HFFc6 (cell line): Measurements from ENCODE around the gene CRHR1. TPM values are rescaled to one million over a fixed set of nuclear protein-coding genes. Genes with fewer than 3 reads are reported as not detected.

ENCODE experiments used
- DNase-seq: peaks from one replicate; pipeline ENCODE4 v3.0.0-alpha.2; 2018
- H3K27ac Mint-ChIP-seq: 2 replicates; pipeline ENCODE4 v1.8.0; 2020; ENCODE audit warnings: mild to moderate bottlenecking, mixed read lengths
- H3K27me3 Mint-ChIP-seq: 2 replicates; pipeline ENCODE4 v1.8.0; 2021; ENCODE audit warnings: mild to moderate bottlenecking, moderate library complexity, mixed read lengths; ENCODE audit not compliant: insufficient read depth
- H3K36me3 Mint-ChIP-seq: 2 replicates; pipeline ENCODE4 v1.8.0; 2021; ENCODE audit warnings: low read depth, mixed read lengths
- H3K4me1 Mint-ChIP-seq: 2 replicates; pipeline ENCODE4 v1.8.0; 2020; ENCODE audit warnings: low read depth, mixed read lengths
- H3K4me3 Mint-ChIP-seq: 2 replicates; pipeline ENCODE4 v1.8.0; 2020; ENCODE audit warnings: mild to moderate bottlenecking, moderate library complexity, mixed read lengths
- H3K9me3 Mint-ChIP-seq: 2 replicates; pipeline ENCODE4 v1.8.0; 2020; ENCODE audit warnings: mild to moderate bottlenecking, mixed read lengths
- total RNA-seq, 6 experiments: library from RNA; stranded (reverse); fragmentation: NEBNext Ultra II Directional; extraction: Animal tissue kit (Norgen Biotek cat#: 25700); gene quantifications; 2 replicates in 1 of 6; 3 replicates in 5 of 6; pipeline ENCODE4 v1.2.3, GENCODE V29; 2021
- TF ChIP-seq, protein P1 (sequence below): fragments of 200-600 bp; sonication (generic); IDR thresholded peaks from 2 replicates; pipeline ENCODE4 v1.5.0; 2021; ENCODE audit warnings: antibody characterized with exemption, mild to moderate bottlenecking

CRHR1 gene
- total RNA-seq, 6 experiments from 2014 or later: not detected

DNA sequence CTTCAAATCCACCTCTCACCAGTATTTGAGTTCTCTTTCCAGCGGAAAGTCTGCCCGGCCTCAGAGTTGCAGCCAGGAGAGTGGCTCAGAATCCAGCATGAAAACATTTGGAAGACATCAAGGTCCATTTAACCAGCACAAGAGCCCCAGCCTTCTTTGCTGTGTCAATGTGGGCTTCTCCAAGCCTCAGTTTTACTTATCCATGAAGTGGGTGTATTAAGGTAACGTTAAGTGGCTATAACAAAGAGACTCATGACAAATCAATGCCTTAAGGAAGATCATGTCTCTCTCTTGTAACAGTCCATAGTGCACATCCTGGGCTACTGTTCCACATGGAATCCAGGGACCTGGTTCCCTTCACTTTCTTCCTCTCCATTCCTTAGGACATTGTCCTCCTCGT, 59.6 kb downstream of the CRHR1 start:
- no peaks in the 10 kb centered on the region for H3K4me1 Mint-ChIP-seq
- TF ChIP-seq, protein P1, sequence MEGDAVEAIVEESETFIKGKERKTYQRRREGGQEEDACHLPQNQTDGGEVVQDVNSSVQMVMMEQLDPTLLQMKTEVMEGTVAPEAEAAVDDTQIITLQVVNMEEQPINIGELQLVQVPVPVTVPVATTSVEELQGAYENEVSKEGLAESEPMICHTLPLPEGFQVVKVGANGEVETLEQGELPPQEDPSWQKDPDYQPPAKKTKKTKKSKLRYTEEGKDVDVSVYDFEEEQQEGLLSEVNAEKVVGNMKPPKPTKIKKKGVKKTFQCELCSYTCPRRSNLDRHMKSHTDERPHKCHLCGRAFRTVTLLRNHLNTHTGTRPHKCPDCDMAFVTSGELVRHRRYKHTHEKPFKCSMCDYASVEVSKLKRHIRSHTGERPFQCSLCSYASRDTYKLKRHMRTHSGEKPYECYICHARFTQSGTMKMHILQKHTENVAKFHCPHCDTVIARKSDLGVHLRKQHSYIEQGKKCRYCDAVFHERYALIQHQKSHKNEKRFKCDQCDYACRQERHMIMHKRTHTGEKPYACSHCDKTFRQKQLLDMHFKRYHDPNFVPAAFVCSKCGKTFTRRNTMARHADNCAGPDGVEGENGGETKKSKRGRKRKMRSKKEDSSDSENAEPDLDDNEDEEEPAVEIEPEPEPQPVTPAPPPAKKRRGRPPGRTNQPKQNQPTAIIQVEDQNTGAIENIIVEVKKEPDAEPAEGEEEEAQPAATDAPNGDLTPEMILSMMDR: no peak
- no peak for DNase-seq
- peaks cover 39% of the 10 kb centered on the region for H3K27me3 Mint-ChIP-seq
- H3K27ac Mint-ChIP-seq: no peak overlapping the region
- no peaks in the 10 kb centered on the region for H3K9me3 Mint-ChIP-seq
- no peaks in the 10 kb centered on the region for H3K36me3 Mint-ChIP-seq
- H3K4me3 Mint-ChIP-seq: no peak overlapping the region

DNA sequence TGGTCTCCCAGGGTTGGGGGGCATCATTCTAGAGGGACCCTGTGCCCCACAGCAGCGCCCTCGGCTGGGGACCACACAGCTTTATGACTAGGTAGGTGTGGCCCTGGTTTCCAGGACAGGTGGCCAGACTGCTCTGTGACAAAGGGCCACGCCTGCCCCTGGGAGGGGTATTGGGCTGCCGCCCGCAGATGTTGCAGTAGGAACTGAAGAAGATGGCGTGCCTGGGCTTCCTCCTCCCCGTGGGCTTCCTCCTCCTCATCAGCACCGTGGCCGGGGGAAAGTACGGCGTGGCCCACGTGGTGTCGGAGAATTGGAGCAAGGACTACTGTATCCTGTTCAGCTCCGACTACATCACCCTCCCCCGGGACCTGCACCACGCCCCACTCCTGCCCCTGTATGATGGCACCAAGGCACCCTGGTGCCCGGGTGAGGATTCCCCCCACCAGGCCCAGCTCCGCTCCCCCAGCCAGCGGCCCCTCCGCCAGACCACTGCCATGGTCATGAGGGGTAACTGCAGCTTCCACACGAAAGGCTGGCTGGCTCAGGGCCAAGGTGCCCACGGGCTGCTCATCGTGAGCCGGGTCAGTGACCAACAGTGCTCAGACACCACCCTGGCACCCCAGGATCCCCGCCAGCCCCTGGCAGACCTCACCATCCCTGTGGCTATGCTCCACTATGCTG, 60.7 kb downstream of the CRHR1 start, which contains the start of gene SPPL2C:
Gene SPPL2C (plus strand): TSS at position 187 of the 681 bp plus-strand sequence. CDS start 26 bp downstream, at position 213.
- DNase-seq: no peak
- Mint-ChIP-seq H3K27ac (no peak within 1 kb of the TSS), H3K9me3 (no peaks in the 10 kb centered on the region), H3K4me3 (no peak within 1 kb of the TSS), H3K4me1 (no peaks in the 10 kb centered on the region), H3K27me3 (peaks cover 36% of the 10 kb centered on the region), H3K36me3 (no peaks in the 10 kb centered on the region)
- TF ChIP-seq, protein P1: no peak

DNA sequence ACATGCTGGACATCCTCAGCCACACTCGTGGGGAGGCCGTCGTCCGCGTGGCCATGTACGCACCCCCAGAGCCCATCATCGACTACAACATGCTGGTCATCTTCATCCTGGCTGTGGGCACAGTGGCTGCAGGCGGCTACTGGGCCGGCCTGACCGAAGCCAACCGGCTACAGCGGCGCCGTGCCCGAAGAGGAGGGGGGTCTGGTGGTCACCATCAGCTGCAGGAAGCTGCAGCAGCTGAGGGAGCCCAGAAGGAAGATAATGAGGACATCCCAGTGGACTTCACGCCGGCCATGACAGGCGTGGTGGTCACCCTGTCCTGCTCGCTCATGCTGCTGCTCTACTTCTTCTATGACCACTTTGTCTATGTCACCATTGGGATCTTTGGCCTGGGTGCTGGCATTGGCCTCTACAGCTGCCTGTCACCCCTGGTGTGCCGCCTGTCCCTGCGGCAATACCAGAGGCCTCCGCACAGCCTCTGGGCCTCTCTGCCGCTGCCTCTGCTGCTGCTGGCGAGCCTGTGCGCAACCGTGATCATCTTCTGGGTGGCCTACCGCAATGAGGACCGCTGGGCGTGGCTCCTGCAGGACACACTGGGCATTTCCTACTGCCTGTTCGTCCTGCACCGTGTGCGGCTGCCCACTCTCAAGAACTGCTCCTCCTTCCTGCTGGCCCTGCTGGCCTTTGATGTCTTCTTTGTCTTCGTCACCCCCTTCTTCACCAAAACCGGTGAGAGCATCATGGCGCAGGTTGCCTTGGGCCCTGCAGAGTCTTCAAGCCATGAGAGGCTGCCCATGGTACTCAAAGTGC, 61.5 kb downstream of the CRHR1 start:
- Mint-ChIP-seq H3K27me3 (peaks cover 36% of the 10 kb centered on the region), H3K27ac (no peak overlapping the region), H3K4me3 (no peak overlapping the region), H3K4me1 (no peaks in the 10 kb centered on the region), H3K9me3 (no peaks in the 10 kb centered on the region), H3K36me3 (no peaks in the 10 kb centered on the region)
- DNase-seq: no peak
- TF ChIP-seq, protein P1: no peak

DNA sequence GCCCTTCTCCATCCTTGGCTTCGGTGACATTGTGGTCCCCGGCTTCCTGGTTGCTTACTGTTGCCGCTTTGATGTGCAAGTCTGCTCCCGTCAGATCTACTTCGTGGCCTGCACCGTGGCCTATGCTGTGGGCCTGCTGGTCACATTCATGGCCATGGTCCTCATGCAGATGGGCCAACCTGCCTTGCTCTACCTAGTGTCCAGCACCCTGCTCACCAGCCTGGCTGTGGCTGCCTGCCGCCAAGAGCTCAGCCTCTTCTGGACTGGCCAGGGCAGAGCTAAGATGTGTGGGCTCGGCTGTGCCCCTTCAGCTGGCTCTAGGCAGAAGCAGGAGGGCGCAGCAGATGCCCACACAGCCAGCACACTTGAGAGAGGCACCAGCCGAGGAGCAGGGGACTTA, 62.1 kb downstream of the CRHR1 start:
- H3K27me3 Mint-ChIP-seq: peaks cover 33% of the 10 kb centered on the region
- no peak overlapping the region for H3K4me3 Mint-ChIP-seq
- no peaks in the 10 kb centered on the region for H3K9me3 Mint-ChIP-seq
- no peaks in the 10 kb centered on the region for H3K36me3 Mint-ChIP-seq
- no peak for DNase-seq
- H3K4me1 Mint-ChIP-seq: no peaks in the 10 kb centered on the region
- TF ChIP-seq, protein P1: no peak
- H3K27ac Mint-ChIP-seq: no peak overlapping the region

DNA sequence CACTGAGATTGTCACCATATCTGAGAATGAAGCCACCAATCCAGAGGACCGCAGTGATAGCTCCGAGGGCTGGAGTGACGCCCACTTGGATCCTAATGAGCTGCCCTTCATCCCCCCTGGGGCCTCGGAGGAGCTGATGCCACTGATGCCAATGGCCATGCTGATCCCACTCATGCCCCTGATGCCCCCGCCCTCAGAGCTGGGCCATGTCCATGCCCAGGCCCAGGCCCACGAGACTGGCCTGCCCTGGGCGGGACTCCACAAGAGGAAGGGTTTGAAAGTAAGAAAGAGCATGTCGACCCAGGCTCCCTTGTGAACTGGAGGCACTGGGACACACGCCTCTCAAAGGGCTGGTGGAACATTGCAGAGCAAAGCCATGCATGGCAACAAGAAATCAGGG, 62.5 kb downstream of the CRHR1 start:
- Mint-ChIP-seq H3K27me3 (peaks cover 33% of the 10 kb centered on the region), H3K4me1 (no peaks in the 10 kb centered on the region), H3K36me3 (no peaks in the 10 kb centered on the region), H3K9me3 (no peaks in the 10 kb centered on the region), H3K27ac (no peak overlapping the region), H3K4me3 (no peak overlapping the region)
- no peak for DNase-seq
- TF ChIP-seq, protein P1: no peak
